Measurements from ENCODE around the gene COL1A1. TPM values are rescaled to one million over a fixed set of nuclear protein-coding genes. Genes with fewer than 3 reads are reported as not detected.

COL1A1 gene
- total and polyA plus RNA-seq, 2 of the 13 experiments (the other 11 are each of a cell fraction or from before 2014, with no cell fraction given), result 0.05 TPM; not detected in 1

- TF ChIP-seq ZNF776 (CRISPR knock-in tag; IDR thresholded peaks at IDR 0.05), result 0 out of 2 replicates have a peak, but pooled peaks have one; percentile 26
- TF ChIP-seq GATAD1 (CRISPR knock-in tag; IDR thresholded peaks at IDR 0.05), result peak; percentile 79
- TF ChIP-seq ZNF33B (CRISPR knock-in tag; IDR thresholded peaks at IDR 0.05), result no peak
- no peak for TF ChIP-seq FOSL1 (CRISPR knock-in tag; IDR thresholded peaks at IDR 0.05; ENCODE audit: borderline replicate concordance)
- 0 out of 2 replicates have a peak, but pooled peaks have one; percentile 42 for TF ChIP-seq RNF2 (conservative IDR thresholded peaks at IDR 0.05; ENCODE audit: low read depth)
- no peak for TF ChIP-seq ZNF569 (CRISPR knock-in tag; IDR thresholded peaks at IDR 0.05; ENCODE audit: borderline replicate concordance)
- TF ChIP-seq ZNF281 (CRISPR knock-in tag; IDR thresholded peaks at IDR 0.05; ENCODE audit: borderline replicate concordance), result peak; percentile 96
- TF ChIP-seq PAXIP1 (CRISPR knock-in tag; conservative IDR thresholded peaks at IDR 0.05), result peak; percentile 65
- 0 out of 2 replicates have a peak, but pooled peaks have one; percentile 29 for TF ChIP-seq HMG20B (CRISPR knock-in tag; conservative IDR thresholded peaks at IDR 0.05)
- TF ChIP-seq ZFP36 (IDR thresholded peaks at IDR 0.05; ENCODE audit: borderline replicate concordance, low read depth, low read length, partially characterized antibody), result no peak
- peak; percentile 64 for TF ChIP-seq DMAP1 (CRISPR knock-in tag; IDR thresholded peaks at IDR 0.05)
- no peak for TF ChIP-seq ZNF704 (CRISPR knock-in tag; IDR thresholded peaks at IDR 0.05; ENCODE audit: borderline replicate concordance)
- TF ChIP-seq TGIF2 (CRISPR knock-in tag; IDR thresholded peaks at IDR 0.05), result 0 out of 2 replicates have a peak, but pooled peaks have one; percentile 28
- TF ChIP-seq HMGXB3 (CRISPR knock-in tag; IDR thresholded peaks at IDR 0.05; ENCODE audit: borderline replicate concordance), result peak; percentile 58; the same call in 1 of the 2 replicates
- 0 out of 2 replicates have a peak, but pooled peaks have one; percentile 29 for TF ChIP-seq ZNF362 (CRISPR knock-in tag; IDR thresholded peaks at IDR 0.05; ENCODE audit: borderline replicate concordance)
These were observed 49.4 kb downstream of the COL1A1 start (continued) for GRCh38 chr17:50151937-50152547.
